ENCODE data around the gene PFN2. TPM values are rescaled to one million over a fixed set of nuclear protein-coding genes. Genes with fewer than 3 reads are reported as not detected.

The PFN2 gene
- 100 to 1,000 TPM; 206 to 225 TPM for total RNA-seq

GRCh38 chr3:149970716-149971402 lies at the start of gene PFN2:
TSS of gene PFN2 (minus strand) at chr3:149970895. CDS start at chr3:149970856, 39 bp downstream.

Small RNAs within 50 kb of the gene (small RNA-seq; reads per million reads assigned to genes)
- gene RNU6-720P = 0 reads per million in 2 donors

Other genes with a start within 250 kb of the PFN2 start
- 10 to 100 TPM; 27.9 to 28.3 TPM for gene COMMD2, start 218.4 kb downstream of the PFN2 start, total RNA-seq
- not detected for gene ANKUB1, start 178.3 kb downstream of the PFN2 start, total RNA-seq
- gene RNF13, start 157.7 kb downstream of the PFN2 start, total RNA-seq = 100 to 1,000 TPM; 159 to 175 TPM

Data from melanocyte of skin (primary cell).